IPS-18c (cell line): Measurements from ENCODE around the gene KDM8.

Experiments
- H3K4me3 ChIP-seq: 2 replicates; pipeline ENCODE4 v1.7.0; 2013; ENCODE audit warnings: low read depth, mild to moderate bottlenecking, low read length, moderate library complexity; ENCODE audit not compliant: insufficient read depth
- H3K9me3 ChIP-seq: one replicate; pipeline ENCODE4 v1.6.1; 2013; ENCODE audit warnings: mild to moderate bottlenecking, low read length, moderate library complexity; ENCODE audit not compliant: control insufficient read depth, insufficient read depth

KDM8 gene

GRCh38 chr16:27233731-27234130 lies 30.4 kb downstream of the KDM8 start:
- Histone ChIP-seq H3K4me3 (no peak overlapping the region), H3K9me3 (no peaks in the 10 kb centered on the region)

GRCh38 chr16:27234171-27234570 lies 30.8 kb downstream of the KDM8 start:
- Histone ChIP-seq H3K4me3 (no peak overlapping the region), H3K9me3 (no peaks in the 10 kb centered on the region)

GRCh38 chr16:27234603-27235002 lies 31.3 kb downstream of the KDM8 start:
- Histone ChIP-seq H3K9me3 (no peaks in the 10 kb centered on the region), H3K4me3 (no peak overlapping the region)

GRCh38 chr16:27235055-27235937 lies 32.0 kb downstream of the KDM8 start:
- Histone ChIP-seq H3K9me3 (no peaks in the 10 kb centered on the region), H3K4me3 (no peak overlapping the region)

- Histone ChIP-seq H3K4me3 (no peak overlapping the region), H3K9me3 (no peaks in the 10 kb centered on the region)
Measured at GRCh38 chr16:27235938-27236245, 32.6 kb downstream of the KDM8 start.

GRCh38 chr16:27236635-27237218 lies 33.4 kb downstream of the KDM8 start:
- H3K4me3 ChIP-seq: no peak overlapping the region
- no peaks in the 10 kb centered on the region for H3K9me3 ChIP-seq

- Histone ChIP-seq H3K9me3 (no peaks in the 10 kb centered on the region), H3K4me3 (no peak overlapping the region)
Measured at GRCh38 chr16:27237219-27238015, 34.1 kb downstream of the KDM8 start.

GRCh38 chr16:27238016-27238587 lies 34.8 kb downstream of the KDM8 start:
- no peak overlapping the region for H3K4me3 ChIP-seq
- H3K9me3 ChIP-seq: no peaks in the 10 kb centered on the region

GRCh38 chr16:27238591-27238990 lies 35.3 kb downstream of the KDM8 start:
- Histone ChIP-seq H3K4me3 (no peak overlapping the region), H3K9me3 (no peaks in the 10 kb centered on the region)

- Histone ChIP-seq H3K4me3 (no peak overlapping the region), H3K9me3 (no peaks in the 10 kb centered on the region)
Measured at GRCh38 chr16:27239026-27239425, 35.7 kb downstream of the KDM8 start.

- H3K9me3 ChIP-seq: no peaks in the 10 kb centered on the region
- no peak overlapping the region for H3K4me3 ChIP-seq
Measured at GRCh38 chr16:27239906-27240655, 36.8 kb downstream of the KDM8 start.

GRCh38 chr16:27240948-27241531 lies 37.7 kb downstream of the KDM8 start:
- no peak overlapping the region for H3K4me3 ChIP-seq
- H3K9me3 ChIP-seq: no peaks in the 10 kb centered on the region

GRCh38 chr16:27241658-27242057 lies 38.3 kb downstream of the KDM8 start:
- Histone ChIP-seq H3K4me3 (no peak overlapping the region), H3K9me3 (no peaks in the 10 kb centered on the region)

- Histone ChIP-seq H3K4me3 (no peak overlapping the region), H3K9me3 (no peaks in the 10 kb centered on the region)
Measured at GRCh38 chr16:27242398-27242797, 39.1 kb downstream of the KDM8 start.

GRCh38 chr16:27242868-27243590 lies 39.7 kb downstream of the KDM8 start:
- Histone ChIP-seq H3K4me3 (no peak overlapping the region), H3K9me3 (no peaks in the 10 kb centered on the region)

- H3K4me3 ChIP-seq: no peak overlapping the region
- H3K9me3 ChIP-seq: no peaks in the 10 kb centered on the region
Measured at GRCh38 chr16:27243725-27244362, 40.5 kb downstream of the KDM8 start.
